Neural progenitor cell (in vitro differentiated cells): Measurements from ENCODE around the gene MICU2. TPM values are rescaled to one million over a fixed set of nuclear protein-coding genes. Genes with fewer than 3 reads are reported as not detected.

ENCODE experiments used
- DNase-seq: peaks from one replicate; pipeline ENCODE4 v3.0.0-alpha.2; 2016; ENCODE audit warnings: low spot score
- H2AFZ ChIP-seq: fragments of 200-600 bp; sonication (generic); replicated peaks from 2 replicates; pipeline ENCODE4 v1.6.1; 2016; ENCODE audit warnings: antibody characterized with exemption
- H3F3A ChIP-seq: fragments of 200-600 bp; sonication (generic); 2 replicates; pipeline ENCODE4 v1.6.1; 2016; ENCODE audit warnings: antibody characterized with exemption, low read depth
- H3K27ac ChIP-seq: fragments of 200-600 bp; sonication (generic); 2 replicates; pipeline ENCODE4 v1.5.1; 2016; ENCODE audit warnings: mild to moderate bottlenecking
- H3K27me3 ChIP-seq: fragments of 200-600 bp; sonication (generic); 2 replicates; pipeline ENCODE4 v1.6.1; 2016; ENCODE audit warnings: mild to moderate bottlenecking, moderate library complexity
- H3K36me3 ChIP-seq: fragments of 200-600 bp; sonication (generic); 2 replicates; pipeline ENCODE4 v1.5.1; 2016
- H3K4me1 ChIP-seq: fragments of 200-600 bp; sonication (generic); 2 replicates; pipeline ENCODE4 v1.6.1; 2016; ENCODE audit warnings: mixed run types
- H3K4me2 ChIP-seq: fragments of 200-600 bp; sonication (generic); 2 replicates; pipeline ENCODE4 v1.6.1; 2016
- H3K4me3 ChIP-seq: fragments of 200-600 bp; sonication (generic); 2 replicates; pipeline ENCODE4 v1.5.1; 2016
- H3K79me2 ChIP-seq: fragments of 200-600 bp; sonication (generic); 2 replicates; pipeline ENCODE4 v1.6.1; 2016; ENCODE audit warnings: low read depth
- H3K9ac ChIP-seq: fragments of 200-600 bp; sonication (generic); 2 replicates; pipeline ENCODE4 v1.6.1; 2016
- H3K9me3 ChIP-seq: fragments of 200-600 bp; sonication (generic); 2 replicates; pipeline ENCODE4 v1.5.1; 2016; ENCODE audit warnings: low read depth
- H4K20me1 ChIP-seq: fragments of 200-600 bp; sonication (generic); 2 replicates; pipeline ENCODE4 v1.6.1; 2016; ENCODE audit warnings: low read depth
- H3K27ac Mint-ChIP-seq: 3 replicates; pipeline ENCODE4 v1.8.0; 2021; ENCODE audit warnings: mixed read lengths
- H3K27me3 Mint-ChIP-seq: 2 replicates; pipeline ENCODE4 v1.8.0; 2022; ENCODE audit warnings: low read depth, mild to moderate bottlenecking, inconsistent platforms, moderate library complexity, mixed read lengths; ENCODE audit not compliant: insufficient read depth
- H3K36me3 Mint-ChIP-seq: 3 replicates; pipeline ENCODE4 v1.8.0; 2021; ENCODE audit warnings: mixed read lengths
- H3K4me1 Mint-ChIP-seq: 3 replicates; pipeline ENCODE4 v1.8.0; 2021; ENCODE audit warnings: mixed read lengths
- H3K4me3 Mint-ChIP-seq: 3 replicates; pipeline ENCODE4 v1.8.0; 2021; ENCODE audit warnings: mild to moderate bottlenecking, moderate library complexity, mixed read lengths
- H3K9me3 Mint-ChIP-seq: 3 replicates; pipeline ENCODE4 v1.8.0; 2020; ENCODE audit warnings: mixed read lengths
- EZH2 ChIP-seq: fragments of 200-600 bp; sonication (generic); IDR thresholded peaks from 2 replicates; pipeline ENCODE4 v1.6.1; 2017; ENCODE audit warnings: antibody characterized with exemption, mild to moderate bottlenecking, moderate library complexity
- EZH2phosphoT487 ChIP-seq: fragments of 200-600 bp; sonication (generic); IDR thresholded peaks from 2 replicates; pipeline ENCODE4 v1.6.1; 2017; ENCODE audit warnings: antibody characterized with exemption
- total RNA-seq: library from RNA; depleted of rRNA; stranded (reverse); fragments of >200 nt; gene quantifications from 2 replicates; pipeline ENCODE4 v1.2.3, GENCODE V29; 2015; ENCODE audit warnings: low replicate concordance
- TF ChIP-seq, protein P1 (sequence below): fragments of 200-600 bp; sonication (generic); IDR thresholded peaks from 2 replicates; pipeline ENCODE4 v1.5.1; 2017; ENCODE audit warnings: antibody characterized with exemption, mild to moderate bottlenecking

Gene MICU2
- total RNA-seq, 1 donor from 2014 or later = 112 TPM

DNA sequence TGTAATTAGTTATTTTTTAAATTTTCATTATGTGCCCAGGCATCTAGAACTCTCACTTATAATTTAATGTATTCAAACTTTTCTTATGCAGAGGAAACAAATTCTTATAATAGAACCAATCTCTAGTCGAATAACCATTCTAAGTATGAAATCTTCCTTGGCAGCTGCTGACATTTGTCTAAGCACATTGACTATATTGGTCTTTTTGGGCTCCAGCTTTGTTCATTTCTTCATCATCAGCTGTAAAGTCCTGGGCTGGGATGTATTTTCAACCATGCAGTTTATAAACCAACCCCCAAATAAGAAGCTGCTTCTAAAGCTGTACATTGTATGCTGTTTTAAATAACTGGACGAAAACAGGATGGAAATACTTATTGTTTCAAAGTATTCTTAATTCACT is 2.3 kb upstream of the MICU2 start:
- Histone ChIP-seq H3K4me3 (no peak overlapping the region), H3K36me3 (no peaks in the 10 kb centered on the region), H4K20me1 (no peaks in the 10 kb centered on the region), H3K4me2 (no peak overlapping the region), H3F3A (peaks cover 9% of the 10 kb centered on the region), H2AFZ (no peak overlapping the region), H3K27ac (no peak overlapping the region), H3K9me3 (no peaks in the 10 kb centered on the region), H3K4me1 (peaks cover 4% of the 10 kb centered on the region), H3K27me3 (peaks cover 27% of the 10 kb centered on the region), H3K79me2 (peaks cover 23% of the 10 kb centered on the region), H3K9ac (no peak overlapping the region)
- peaks cover 6% of the 10 kb centered on the region for H3K36me3 Mint-ChIP-seq
- TF ChIP-seq, protein P1, sequence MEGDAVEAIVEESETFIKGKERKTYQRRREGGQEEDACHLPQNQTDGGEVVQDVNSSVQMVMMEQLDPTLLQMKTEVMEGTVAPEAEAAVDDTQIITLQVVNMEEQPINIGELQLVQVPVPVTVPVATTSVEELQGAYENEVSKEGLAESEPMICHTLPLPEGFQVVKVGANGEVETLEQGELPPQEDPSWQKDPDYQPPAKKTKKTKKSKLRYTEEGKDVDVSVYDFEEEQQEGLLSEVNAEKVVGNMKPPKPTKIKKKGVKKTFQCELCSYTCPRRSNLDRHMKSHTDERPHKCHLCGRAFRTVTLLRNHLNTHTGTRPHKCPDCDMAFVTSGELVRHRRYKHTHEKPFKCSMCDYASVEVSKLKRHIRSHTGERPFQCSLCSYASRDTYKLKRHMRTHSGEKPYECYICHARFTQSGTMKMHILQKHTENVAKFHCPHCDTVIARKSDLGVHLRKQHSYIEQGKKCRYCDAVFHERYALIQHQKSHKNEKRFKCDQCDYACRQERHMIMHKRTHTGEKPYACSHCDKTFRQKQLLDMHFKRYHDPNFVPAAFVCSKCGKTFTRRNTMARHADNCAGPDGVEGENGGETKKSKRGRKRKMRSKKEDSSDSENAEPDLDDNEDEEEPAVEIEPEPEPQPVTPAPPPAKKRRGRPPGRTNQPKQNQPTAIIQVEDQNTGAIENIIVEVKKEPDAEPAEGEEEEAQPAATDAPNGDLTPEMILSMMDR = no peak
- TF ChIP-seq EZH2phosphoT487 (no peak), EZH2 (no peak)
- no peak overlapping the region for H3K27ac Mint-ChIP-seq
- no peak for DNase-seq
- H3K9me3 Mint-ChIP-seq = peaks cover 2% of the 10 kb centered on the region
- peaks cover 11% of the 10 kb centered on the region for H3K4me1 Mint-ChIP-seq
- H3K4me3 Mint-ChIP-seq = no peak overlapping the region
- H3K27me3 Mint-ChIP-seq = no peaks in the 10 kb centered on the region

DNA sequence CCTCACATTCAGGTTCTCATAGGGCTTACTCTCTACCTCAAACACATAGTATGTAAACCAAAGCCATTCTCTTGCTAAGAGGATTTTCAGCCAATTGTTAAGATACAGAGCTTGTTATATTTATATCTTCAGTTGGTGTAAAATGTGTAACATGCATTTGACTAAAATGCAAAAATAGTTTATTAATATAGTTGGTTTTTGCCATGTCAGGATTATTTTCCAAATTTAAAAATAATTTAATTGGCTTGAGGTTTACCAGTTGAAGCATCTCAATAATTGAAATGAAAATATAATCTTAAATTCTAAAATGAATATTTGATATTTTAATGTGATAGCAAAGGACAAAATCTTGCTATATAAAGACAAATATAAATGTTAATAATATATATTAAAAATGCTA is 7.2 kb downstream of the MICU2 start:
- H3K9me3 ChIP-seq = no peaks in the 10 kb centered on the region
- H3K27me3 ChIP-seq = no peaks in the 10 kb centered on the region
- peaks cover 28% of the 10 kb centered on the region for H3K36me3 Mint-ChIP-seq
- H3K4me1 Mint-ChIP-seq = peaks cover 4% of the 10 kb centered on the region
- peaks cover 33% of the 10 kb centered on the region for H3K9me3 Mint-ChIP-seq
- H3K4me3 Mint-ChIP-seq = no peak overlapping the region
- no peak overlapping the region for H3K27ac Mint-ChIP-seq
- no peak overlapping the region for H3K4me3 ChIP-seq
- H3K9ac ChIP-seq = no peak overlapping the region
- H3K79me2 ChIP-seq = peaks cover 99% of the 10 kb centered on the region
- H3F3A ChIP-seq = no peaks in the 10 kb centered on the region
- H3K4me2 ChIP-seq = no peak overlapping the region
- H3K27me3 Mint-ChIP-seq = no peaks in the 10 kb centered on the region
- H3K27ac ChIP-seq = no peak overlapping the region
- H3K4me1 ChIP-seq = peaks cover 5% of the 10 kb centered on the region
- peaks cover 5% of the 10 kb centered on the region for H4K20me1 ChIP-seq
- peaks cover 3% of the 10 kb centered on the region for H3K36me3 ChIP-seq
- TF ChIP-seq EZH2phosphoT487 (no peak), EZH2 (no peak)
- TF ChIP-seq, protein P1 = no peak
- H2AFZ ChIP-seq = no peak overlapping the region
- DNase-seq = no peak

DNA sequence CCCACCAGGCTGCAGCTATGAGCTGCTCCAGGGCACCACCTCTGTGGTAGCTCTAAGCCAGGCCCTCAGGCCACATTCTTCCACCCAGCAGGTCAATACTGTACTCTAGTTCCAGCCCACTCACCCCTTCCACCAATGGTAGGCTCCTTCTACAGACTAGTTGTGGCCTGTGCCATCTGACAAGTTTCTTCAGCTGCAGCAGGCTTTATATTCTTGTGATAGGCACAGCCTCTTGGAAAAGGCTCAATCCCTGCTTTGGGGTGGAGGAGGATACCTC is 8.5 kb downstream of the MICU2 start:
- Histone ChIP-seq H3K36me3 (peaks cover 3% of the 10 kb centered on the region), H3K4me3 (no peak overlapping the region), H3K9me3 (no peaks in the 10 kb centered on the region), H4K20me1 (peaks cover 5% of the 10 kb centered on the region), H3F3A (no peaks in the 10 kb centered on the region), H2AFZ (no peak overlapping the region), H3K27me3 (no peaks in the 10 kb centered on the region), H3K79me2 (peaks cover 99% of the 10 kb centered on the region), H3K4me1 (peaks cover 5% of the 10 kb centered on the region), H3K9ac (no peak overlapping the region), H3K27ac (no peak overlapping the region), H3K4me2 (no peak overlapping the region)
- Mint-ChIP-seq H3K27ac (no peak overlapping the region), H3K36me3 (peaks cover 26% of the 10 kb centered on the region), H3K4me3 (no peak overlapping the region), H3K9me3 (peaks cover 43% of the 10 kb centered on the region), H3K27me3 (no peaks in the 10 kb centered on the region), H3K4me1 (no peaks in the 10 kb centered on the region)
- no peak for DNase-seq
- TF ChIP-seq, protein P1 = no peak
- no peak for TF ChIP-seq EZH2phosphoT487
- TF ChIP-seq EZH2 = no peak
